ENCODE results near the gene RHEB. TPM values are rescaled to one million over a fixed set of nuclear protein-coding genes. Genes with fewer than 3 reads are reported as not detected.

The RHEB gene
- total and polyA plus RNA-seq, 2 of the 4 experiments (the other 2 are of a cell fraction): 19.7 to 67.2 TPM

DNA sequence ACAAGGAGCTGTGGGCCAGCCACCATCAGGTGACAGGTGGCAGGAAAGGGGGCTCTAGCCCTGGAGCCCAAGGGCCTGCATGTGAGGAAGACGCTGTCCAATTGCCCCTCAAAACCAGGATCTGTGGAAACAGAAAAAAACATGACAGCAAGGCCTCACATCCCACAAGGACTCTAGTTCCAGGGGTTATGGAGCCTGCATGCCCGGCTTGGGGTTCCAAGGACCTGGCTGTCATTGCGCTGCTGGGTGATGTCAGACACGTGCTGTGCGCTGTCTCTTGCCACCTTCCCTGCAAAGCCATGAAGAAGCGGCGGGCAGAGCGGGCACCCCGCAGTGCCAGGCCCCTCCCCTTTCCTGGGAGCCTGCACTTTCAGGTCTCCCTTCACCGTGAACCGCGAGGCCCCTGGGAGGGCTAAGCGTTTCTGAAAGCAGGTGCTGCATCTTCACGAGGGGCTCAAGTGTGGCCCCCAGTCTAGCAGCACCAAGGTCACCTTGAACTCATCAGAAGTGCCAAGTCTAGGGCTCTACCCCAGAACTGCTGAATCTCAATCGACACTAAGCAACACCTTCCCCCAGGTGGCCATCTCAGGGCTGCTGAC lies 64.7 kb downstream of the RHEB start:
- no peaks in the 10 kb centered on the region for H3K79me1 ChIP-seq (ENCODE audit: low read depth in 1 of 2, low read length in 2 of 2)
- in situ Hi-C loops (cut with MboI; ENCODE audit: low sequenced_read_pairs) (loop anchor here (25.0 kb wide), 1 partner anchor 307 kb away; no protein-coding TSS in a partner anchor), intact Hi-C loops (cut with micrococcal nuclease) (no loop called here), dilution Hi-C loops (cut with HindIII; ENCODE audit: low sequenced_read_pairs, unreplicated experiment) (no loop called here)
- H3K9me1 ChIP-seq (ENCODE audit: insufficient read depth, low read length): peaks cover 4% of the 10 kb centered on the region; the same call in 1 of the 2 replicates
- POLR2A ChIA-PET (ENCODE audit: unreplicated experiment): no interaction called here
- H2BK5ac ChIP-seq (ENCODE audit: low read depth, low read length, poor library complexity, severe bottlenecking): no peak overlapping the region
- CTCF ChIA-PET: no interaction called here
- H3K4me3 ChIP-seq (ENCODE audit: insufficient read depth, low read depth, low read length): no peak overlapping the region
- TF ChIP-seq RCOR1 (IDR thresholded peaks at IDR 0.05; ENCODE audit: insufficient replicate concordance, low read length): no peak
- no peak for TF ChIP-seq NFE2L2 (IDR thresholded peaks at IDR 0.05; ENCODE audit: low read depth, low read length)
- no peak for TF ChIP-seq SMC3 (IDR thresholded peaks at IDR 0.05; ENCODE audit: low read depth, low read length)
- TF ChIP-seq, protein P1, sequence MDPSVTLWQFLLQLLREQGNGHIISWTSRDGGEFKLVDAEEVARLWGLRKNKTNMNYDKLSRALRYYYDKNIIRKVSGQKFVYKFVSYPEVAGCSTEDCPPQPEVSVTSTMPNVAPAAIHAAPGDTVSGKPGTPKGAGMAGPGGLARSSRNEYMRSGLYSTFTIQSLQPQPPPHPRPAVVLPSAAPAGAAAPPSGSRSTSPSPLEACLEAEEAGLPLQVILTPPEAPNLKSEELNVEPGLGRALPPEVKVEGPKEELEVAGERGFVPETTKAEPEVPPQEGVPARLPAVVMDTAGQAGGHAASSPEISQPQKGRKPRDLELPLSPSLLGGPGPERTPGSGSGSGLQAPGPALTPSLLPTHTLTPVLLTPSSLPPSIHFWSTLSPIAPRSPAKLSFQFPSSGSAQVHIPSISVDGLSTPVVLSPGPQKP (IDR thresholded peaks at IDR 0.05; ENCODE audit: borderline replicate concordance, low read depth, low read length): no peak
- TF ChIP-seq POLR2A (IDR thresholded peaks at IDR 0.05; ENCODE audit: low read depth, low read length): no peak
- TF ChIP-seq CHD1 (IDR thresholded peaks at IDR 0.05; ENCODE audit: low read depth, low read length): no peak
- no peak for TF ChIP-seq MAFK (IDR thresholded peaks at IDR 0.05; ENCODE audit: low read depth, low read length)
- TF ChIP-seq MAZ (IDR thresholded peaks at IDR 0.05; ENCODE audit: borderline replicate concordance, low read depth, low read length): no peak
- TF ChIP-seq FOS (IDR thresholded peaks at IDR 0.05; ENCODE audit: low read depth, low read length): no peak
- H3K36me3 ChIP-seq (ENCODE audit: control insufficient read depth, insufficient read depth, low read length): no peaks in the 10 kb centered on the region
- H3K4me2 ChIP-seq (ENCODE audit: low read depth, low read length): no peak overlapping the region
- H3K18ac ChIP-seq (ENCODE audit: low read depth, low read length): no peak overlapping the region
- H4K91ac ChIP-seq (ENCODE audit: insufficient read depth, low read depth, low read length): no peak overlapping the region
- H3K9ac ChIP-seq (ENCODE audit: low read depth, low read length): no peak overlapping the region
- no peak overlapping the region for H2AK9ac ChIP-seq (replicated peaks; ENCODE audit: low read depth, low read length, poor library complexity)
- no peaks in the 10 kb centered on the region for H3K9me3 ChIP-seq (ENCODE audit: control insufficient read depth, insufficient read depth, low read length)
- H4K20me1 ChIP-seq (ENCODE audit: insufficient read depth, low read length): no peaks in the 10 kb centered on the region
- H2AFZ ChIP-seq (replicated peaks; ENCODE audit: low read length, poor library complexity): no peak overlapping the region
- H3K4me1 ChIP-seq (ENCODE audit: control insufficient read depth, insufficient read depth, low read length): peaks cover 5% of the 10 kb centered on the region
- no peak overlapping the region for H4K8ac ChIP-seq (ENCODE audit: low read depth in 2 of 2, low read length in 2 of 2)
- no peak for DNase-seq
- no peak overlapping the region for H3K14ac ChIP-seq (replicated peaks; ENCODE audit: low read depth, low read length)
- no peak overlapping the region for H2BK15ac ChIP-seq (ENCODE audit: low read depth, low read length)
- no peak overlapping the region for H4K5ac ChIP-seq (ENCODE audit: low read depth, low read length)
- no peak overlapping the region for H2BK120ac ChIP-seq (ENCODE audit: low read depth, low read length)
- no peak overlapping the region for H3K56ac ChIP-seq (ENCODE audit: extremely low read depth, insufficient read depth, low read length)
- BruUV-seq (replicated peaks): no TSS peak
- H3K27ac ChIP-seq (ENCODE audit: insufficient read depth, low read length): no peak overlapping the region
- 79% methylated on average over 10 of the region's 15 CpGs; no CpG with 5 or more reads in 1 of the 2 experiments for WGBS, 2 experiments (ENCODE audit: extremely low coverage in 2 of 2, insufficient read length in 1 of 2)
- no peak overlapping the region for H3K23ac ChIP-seq (ENCODE audit: low read depth, low read length)
- no peak for ATAC-seq (ENCODE audit: low read depth)
- H2BK20ac ChIP-seq (ENCODE audit: low read depth, low read length): no peak overlapping the region
- H3K27me3 ChIP-seq (ENCODE audit: control insufficient read depth, insufficient read depth, low read length): no peaks in the 10 kb centered on the region; the same call in 1 of the 2 replicates
- H2AK5ac ChIP-seq (ENCODE audit: low read depth, low read length): no peak overlapping the region
- H3K4ac ChIP-seq (ENCODE audit: low read depth, low read length): no peak overlapping the region
